Ramos (cell line): ENCODE measurements around the gene TAS1R2.
"Not testable (repeated sequence)": the region's sequence is repeated elsewhere in the genome, so short reads cannot be mapped to it uniquely, and the experiment has no call there.

Source experiments
- in situ Hi-C: fragments of 300-500 bp; cut with MboI; formaldehyde crosslinking; loops from one replicate; pipeline ENCODE4 v1.14.3; 2022; ENCODE audit warnings: low sequenced_read_pairs; ENCODE audit not compliant: unreplicated experiment

The TAS1R2 gene

DNA sequence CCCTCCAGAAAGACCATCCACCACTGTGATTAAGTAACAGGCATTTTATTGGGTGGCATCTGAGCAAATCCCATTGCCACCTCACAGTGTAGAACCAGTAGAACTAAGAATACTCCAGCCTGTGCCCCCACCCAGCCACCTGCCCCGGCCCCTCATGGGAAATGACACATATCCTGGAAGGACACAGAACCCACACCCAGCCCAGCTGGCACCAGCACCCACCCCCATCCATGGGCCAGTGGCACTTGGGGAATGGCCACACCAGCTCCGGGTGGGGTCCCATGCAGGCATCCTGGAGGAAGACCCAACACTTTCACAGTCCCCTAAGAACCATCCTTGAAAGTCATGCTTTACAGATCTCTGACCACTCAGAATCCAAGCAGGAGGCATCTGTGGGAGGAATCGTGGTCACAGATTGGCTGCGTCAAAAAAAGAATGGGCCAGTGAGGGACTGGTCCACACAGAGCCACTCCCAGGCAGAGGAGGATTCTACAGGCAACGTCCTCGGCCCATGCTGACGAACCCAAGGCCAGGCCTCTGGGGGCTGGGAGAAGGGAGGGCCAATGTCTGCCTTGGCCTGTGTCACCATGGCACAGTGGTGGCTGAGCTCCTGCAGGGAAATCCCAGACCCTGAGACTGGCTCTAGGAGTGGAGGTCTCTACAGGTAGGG is 12.1 kb upstream of the TAS1R2 start:
- in situ Hi-C loops: no loop called here

DNA sequence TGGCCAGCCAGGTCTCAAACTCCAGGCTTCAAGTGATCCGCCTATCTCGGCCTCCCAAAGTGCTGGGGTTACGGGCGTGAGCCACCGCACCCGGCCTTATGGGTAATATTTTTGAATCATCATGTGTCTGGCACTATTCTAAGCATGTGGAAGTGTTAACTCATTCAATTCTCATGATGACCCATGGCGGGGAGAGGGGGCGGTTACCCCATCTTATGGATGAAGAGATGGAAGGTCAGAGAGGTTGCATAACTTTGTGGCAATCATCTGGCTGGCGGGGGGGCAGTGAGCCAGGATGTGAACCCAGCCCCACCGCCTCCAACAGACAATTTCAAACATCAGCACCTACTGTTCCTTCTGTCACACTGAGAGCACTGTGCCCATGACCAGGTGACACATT is 11.5 kb upstream of the TAS1R2 start:
- in situ Hi-C loops: no loop called here

DNA sequence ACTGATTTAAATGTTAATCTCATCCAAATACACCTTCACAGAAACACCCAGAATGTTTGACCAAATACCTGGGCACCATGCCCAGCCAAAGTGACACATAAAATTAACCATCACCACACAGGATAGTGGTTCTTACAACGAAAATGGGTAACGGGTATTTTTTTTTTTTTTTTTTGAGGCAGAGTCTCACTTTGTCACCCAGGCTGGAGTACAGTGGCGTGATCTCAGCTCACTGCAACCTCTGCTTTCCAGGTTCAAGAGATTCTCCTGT is 11.1 kb upstream of the TAS1R2 start:
- in situ Hi-C loops: not testable (repeated sequence)

DNA sequence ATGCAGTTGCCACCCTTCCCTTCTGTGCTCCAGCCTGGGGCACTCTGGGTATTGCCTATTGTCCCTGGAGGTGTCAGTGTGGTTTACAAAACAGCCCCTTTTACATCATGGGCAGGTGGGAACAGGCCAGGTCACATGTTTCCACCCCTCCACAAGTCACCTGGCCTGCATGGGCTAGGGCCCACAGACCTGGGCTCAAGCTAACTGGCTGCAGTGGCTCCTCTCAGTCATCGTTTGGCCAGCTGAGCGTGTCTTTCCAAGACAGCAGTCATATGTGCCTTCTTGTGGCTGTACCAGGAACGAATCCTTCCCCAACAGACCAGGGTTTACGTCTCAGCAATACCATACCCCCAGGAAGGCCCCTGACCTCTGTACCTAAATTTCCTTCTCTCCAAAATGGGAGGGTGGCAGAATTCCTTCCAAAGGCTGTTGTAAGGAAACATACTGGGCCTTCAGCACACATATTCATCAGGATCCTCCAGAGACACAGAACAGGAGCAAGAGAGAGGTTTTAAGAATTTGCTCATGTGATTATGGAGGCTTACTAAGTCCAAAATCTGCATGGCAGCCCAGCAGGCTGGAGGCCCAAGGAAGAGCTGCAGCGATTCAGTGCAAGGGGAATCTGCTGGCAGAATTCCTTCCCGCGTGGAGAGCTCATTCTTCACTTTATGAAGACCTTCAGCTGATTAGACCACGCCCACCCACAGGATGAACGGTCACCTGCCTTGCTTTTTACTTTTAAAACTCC is 10.6 kb upstream of the TAS1R2 start:
- in situ Hi-C loops: no loop called here

GRCh38 chr1:18868801-18869424 is 9.5 kb upstream of the TAS1R2 start:
- in situ Hi-C loops: no loop called here

- in situ Hi-C loops: no loop called here
Observed at GRCh38 chr1:18868354-18868753, 8.9 kb upstream of the TAS1R2 start.

GRCh38 chr1:18866846-18867245 is 7.4 kb upstream of the TAS1R2 start:
- in situ Hi-C loops: no loop called here

DNA sequence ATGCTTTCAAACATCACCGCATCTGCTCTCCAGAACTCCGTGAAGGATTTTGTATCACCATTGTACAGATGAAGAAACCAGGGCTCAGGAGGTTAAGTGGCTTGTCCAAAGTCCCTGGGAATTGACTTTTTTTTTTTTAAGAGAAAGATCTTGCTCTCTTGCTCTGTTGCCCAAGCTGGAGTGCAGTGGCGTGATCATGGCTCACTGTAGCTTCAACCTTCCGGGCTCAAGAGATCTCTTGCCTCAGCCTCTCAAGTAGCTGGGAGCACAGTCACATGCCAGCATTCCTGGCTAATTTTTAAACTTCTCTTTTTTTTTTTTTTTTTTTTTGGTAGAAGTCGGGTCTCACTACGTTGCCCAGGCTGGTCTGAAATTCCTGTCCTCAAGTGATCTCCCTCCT is 6.9 kb upstream of the TAS1R2 start:
- in situ Hi-C loops: no loop called here

DNA sequence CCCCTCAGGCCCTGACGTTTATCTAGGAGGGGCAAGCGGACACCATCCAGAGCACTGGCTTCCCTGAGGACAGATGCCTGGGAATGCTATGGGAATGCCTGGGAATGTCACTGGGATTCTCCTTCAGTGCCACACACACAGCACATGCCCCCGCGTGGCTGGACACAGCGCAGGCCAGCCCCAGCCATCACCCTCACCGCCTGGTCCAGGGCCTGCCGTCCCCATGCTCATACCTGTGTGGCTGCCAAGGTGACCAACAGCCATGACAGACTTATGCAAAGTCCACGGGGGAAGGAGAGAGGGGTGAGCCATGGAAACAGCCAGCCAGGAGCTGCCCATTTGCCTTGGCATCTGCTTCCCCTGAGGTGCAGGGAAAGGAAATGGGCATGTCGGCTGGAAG is 5.7 kb upstream of the TAS1R2 start:
- in situ Hi-C loops: no loop called here

DNA sequence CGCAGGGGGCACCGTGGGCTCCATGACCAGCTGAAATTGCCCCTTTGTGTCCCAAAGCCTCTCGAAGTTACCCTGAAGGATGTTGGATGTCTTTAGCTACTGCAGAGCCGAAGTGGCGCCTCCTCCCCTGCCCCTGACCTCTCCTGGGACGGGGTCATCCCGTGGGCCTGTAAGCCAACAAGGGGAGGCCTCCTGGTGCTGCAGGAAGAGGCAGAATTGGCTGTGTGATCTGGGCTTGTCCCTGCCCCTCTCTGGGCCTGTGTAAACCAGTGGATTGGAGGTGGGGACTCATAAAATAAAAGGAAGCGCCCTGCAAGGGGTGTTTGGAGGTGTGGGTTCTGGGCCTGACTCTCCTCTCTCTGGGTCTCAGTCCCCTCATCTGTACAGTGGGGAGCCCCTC is 2.1 kb upstream of the TAS1R2 start:
- in situ Hi-C loops: no loop called here

DNA sequence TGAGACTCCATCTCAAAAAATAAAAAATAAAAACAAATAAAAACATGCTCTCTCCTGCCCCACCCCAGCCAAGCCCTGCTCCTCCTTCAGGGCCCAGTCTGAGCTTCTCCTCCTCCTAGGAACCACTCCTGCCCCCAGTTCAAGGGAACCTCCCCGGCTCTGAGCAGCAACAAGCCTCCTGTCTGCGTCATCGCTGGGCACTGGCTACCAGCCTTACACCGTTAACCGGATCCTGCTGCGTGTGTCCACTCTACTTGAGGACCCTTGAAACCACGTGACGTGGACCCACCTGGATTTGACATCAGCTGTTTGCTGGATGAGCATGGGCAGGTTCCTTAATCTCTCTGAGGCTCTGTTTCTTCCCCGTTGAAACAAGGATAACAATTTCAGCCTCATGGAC is 1.6 kb upstream of the TAS1R2 start:
- in situ Hi-C loops: no loop called here

DNA sequence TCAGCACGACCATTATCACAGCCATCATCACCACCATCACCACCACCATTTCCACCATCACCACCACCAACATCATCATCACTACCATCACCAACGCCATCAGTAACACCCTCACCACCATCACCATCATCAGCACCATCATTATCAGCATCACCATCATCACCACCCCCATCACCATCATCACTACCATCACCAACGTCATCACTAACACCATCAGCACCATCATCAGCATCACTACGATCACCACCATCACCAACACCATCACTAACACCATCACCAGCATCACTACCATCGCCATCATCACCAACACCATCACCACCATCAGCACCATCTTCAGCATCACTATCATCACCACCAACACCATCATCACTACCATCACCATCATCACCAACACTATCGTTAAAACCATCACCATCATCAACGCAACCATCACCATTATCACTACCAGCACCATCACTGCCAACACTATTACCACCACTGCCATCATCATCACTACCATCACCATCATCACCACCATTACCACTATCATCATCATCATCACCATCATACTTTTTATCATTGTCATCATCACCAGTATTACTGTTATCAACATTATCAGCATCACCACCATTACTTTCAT is 1.3 kb downstream of the TAS1R2 start:
- in situ Hi-C loops: no loop called here

DNA sequence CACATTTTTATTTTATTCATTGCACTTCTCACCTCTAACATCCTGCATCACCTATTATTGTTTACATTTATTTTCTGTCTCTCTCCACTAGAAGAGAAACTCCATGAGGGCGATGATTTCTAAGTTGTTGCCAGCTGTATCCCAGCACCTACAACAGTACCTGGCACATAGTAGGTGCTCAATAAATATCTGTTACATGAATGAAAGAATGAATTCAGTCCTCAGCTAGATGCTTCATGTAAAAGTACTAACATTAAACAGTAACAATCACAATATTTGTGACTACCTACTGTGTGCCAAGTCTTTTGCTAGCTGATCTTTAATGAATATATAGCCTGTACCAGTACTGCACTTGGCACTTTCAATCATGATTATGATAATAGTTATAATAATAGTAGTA is 3.0 kb downstream of the TAS1R2 start:
- in situ Hi-C loops: no loop called here

GRCh38 chr1:18855573-18855972 is 3.9 kb downstream of the TAS1R2 start:
- in situ Hi-C loops: no loop called here

DNA sequence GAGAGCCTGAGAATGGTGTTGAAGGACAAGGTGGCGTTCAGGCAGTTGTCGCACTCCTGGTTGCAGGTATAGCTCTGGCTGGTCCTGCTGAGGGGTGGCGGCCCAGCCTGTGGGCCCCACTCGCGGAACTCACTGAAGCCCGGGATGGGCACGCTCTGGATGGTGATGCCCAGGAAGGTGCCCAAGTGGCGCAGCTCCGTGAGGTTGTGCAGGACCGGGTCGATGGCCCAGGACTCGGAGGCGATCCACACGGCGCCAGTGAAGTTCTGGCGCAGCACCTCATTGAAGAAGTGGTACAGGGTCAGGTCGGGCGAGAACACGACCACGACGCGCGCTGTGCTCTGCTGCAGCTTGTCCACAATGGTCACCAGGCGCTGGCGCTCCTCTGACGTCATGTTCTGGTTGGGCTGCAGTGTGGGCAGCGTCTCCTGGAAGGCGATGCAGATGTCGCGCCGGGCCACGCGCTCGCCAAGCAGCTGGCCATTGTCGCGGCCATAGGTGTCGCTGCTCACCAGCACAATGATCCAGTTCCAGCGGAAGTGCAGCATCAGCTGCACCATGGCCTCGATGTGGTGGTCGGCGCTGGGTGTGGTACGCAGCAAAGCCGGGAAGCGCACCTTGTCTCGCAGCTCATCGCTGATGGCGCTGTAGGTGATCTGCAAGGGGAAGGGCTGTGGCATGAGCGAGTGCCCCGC is 5.0 kb downstream of the TAS1R2 start:
- in situ Hi-C loops: no loop called here

GRCh38 chr1:18852501-18852900 is 7.0 kb downstream of the TAS1R2 start:
- in situ Hi-C loops: no loop called here

GRCh38 chr1:18849261-18849711 is 10.2 kb downstream of the TAS1R2 start:
- in situ Hi-C loops: no loop called here

GRCh38 chr1:18847723-18848122 is 11.7 kb downstream of the TAS1R2 start:
- in situ Hi-C loops: not testable (repeated sequence)

DNA sequence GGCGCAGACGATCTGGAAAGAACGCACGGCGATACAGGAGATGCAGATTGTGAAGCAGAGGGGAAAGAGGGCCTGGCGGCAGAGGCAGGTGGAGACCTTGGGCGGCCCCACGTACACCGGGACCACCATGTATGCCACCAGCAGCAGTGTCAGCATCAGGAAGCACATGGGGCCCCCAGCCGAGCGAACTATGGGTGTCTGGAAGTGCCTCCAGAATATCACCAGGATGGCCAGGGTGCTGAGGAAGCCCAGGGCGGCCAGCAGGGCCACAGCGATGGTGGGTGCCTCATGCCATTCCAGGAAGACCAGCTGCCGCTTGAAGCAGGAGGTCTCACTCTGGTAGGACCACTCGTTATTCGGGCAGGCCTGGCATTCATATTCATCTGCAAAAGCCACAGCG is 19.3 kb downstream of the TAS1R2 start:
- in situ Hi-C loops: no loop called here

- in situ Hi-C loops: no loop called here
Observed at GRCh38 chr1:18836654-18837053, 22.8 kb downstream of the TAS1R2 start.

GRCh38 chr1:18832319-18832718 is 27.1 kb downstream of the TAS1R2 start:
- in situ Hi-C loops: not testable (repeated sequence)
